ENCODE measurements around the gene TMEM242. TPM values are rescaled to one million over a fixed set of nuclear protein-coding genes. Genes with fewer than 3 reads are reported as not detected.

The TMEM242 gene
- total and polyA plus RNA-seq, 2 of the 13 experiments (the other 11 are each of a cell fraction or from before 2014, with no cell fraction given): 5.6 to 11.1 TPM

- TF ChIP-seq, protein P1, sequence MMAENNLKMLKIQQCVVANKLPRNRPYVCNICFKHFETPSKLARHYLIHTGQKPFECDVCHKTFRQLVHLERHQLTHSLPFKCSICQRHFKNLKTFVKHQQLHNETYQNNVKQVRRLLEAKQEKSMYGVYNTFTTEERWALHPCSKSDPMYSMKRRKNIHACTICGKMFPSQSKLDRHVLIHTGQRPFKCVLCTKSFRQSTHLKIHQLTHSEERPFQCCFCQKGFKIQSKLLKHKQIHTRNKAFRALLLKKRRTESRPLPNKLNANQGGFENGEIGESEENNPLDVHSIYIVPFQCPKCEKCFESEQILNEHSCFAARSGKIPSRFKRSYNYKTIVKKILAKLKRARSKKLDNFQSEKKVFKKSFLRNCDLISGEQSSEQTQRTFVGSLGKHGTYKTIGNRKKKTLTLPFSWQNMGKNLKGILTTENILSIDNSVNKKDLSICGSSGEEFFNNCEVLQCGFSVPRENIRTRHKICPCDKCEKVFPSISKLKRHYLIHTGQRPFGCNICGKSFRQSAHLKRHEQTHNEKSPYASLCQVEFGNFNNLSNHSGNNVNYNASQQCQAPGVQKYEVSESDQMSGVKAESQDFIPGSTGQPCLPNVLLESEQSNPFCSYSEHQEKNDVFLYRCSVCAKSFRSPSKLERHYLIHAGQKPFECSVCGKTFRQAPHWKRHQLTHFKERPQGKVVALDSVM (CRISPR knock-in tag; IDR thresholded peaks at IDR 0.05): peak; percentile 83
- no peak for TF ChIP-seq FOXO1 (CRISPR knock-in tag; IDR thresholded peaks at IDR 0.05)
- TF ChIP-seq, protein P2, sequence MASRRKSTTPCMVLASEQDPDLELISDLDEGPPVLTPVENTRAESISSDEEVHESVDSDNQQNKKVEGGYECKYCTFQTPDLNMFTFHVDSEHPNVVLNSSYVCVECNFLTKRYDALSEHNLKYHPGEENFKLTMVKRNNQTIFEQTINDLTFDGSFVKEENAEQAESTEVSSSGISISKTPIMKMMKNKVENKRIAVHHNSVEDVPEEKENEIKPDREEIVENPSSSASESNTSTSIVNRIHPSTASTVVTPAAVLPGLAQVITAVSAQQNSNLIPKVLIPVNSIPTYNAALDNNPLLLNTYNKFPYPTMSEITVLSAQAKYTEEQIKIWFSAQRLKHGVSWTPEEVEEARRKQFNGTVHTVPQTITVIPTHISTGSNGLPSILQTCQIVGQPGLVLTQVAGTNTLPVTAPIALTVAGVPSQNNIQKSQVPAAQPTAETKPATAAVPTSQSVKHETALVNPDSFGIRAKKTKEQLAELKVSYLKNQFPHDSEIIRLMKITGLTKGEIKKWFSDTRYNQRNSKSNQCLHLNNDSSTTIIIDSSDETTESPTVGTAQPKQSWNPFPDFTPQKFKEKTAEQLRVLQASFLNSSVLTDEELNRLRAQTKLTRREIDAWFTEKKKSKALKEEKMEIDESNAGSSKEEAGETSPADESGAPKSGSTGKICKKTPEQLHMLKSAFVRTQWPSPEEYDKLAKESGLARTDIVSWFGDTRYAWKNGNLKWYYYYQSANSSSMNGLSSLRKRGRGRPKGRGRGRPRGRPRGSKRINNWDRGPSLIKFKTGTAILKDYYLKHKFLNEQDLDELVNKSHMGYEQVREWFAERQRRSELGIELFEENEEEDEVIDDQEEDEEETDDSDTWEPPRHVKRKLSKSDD (CRISPR knock-in tag; IDR thresholded peaks at IDR 0.05; ENCODE audit: low read depth): peak; percentile 73
- TF ChIP-seq IRX3 (CRISPR knock-in tag; IDR thresholded peaks at IDR 0.05; ENCODE audit: borderline replicate concordance, low read depth): peak; percentile 58; the same call in 1 of the 2 replicates
- TF ChIP-seq ZNF597 (CRISPR knock-in tag; IDR thresholded peaks at IDR 0.05): 0 out of 2 replicates have a peak, but pooled peaks have one; percentile 78
- TF ChIP-seq, protein P3, sequence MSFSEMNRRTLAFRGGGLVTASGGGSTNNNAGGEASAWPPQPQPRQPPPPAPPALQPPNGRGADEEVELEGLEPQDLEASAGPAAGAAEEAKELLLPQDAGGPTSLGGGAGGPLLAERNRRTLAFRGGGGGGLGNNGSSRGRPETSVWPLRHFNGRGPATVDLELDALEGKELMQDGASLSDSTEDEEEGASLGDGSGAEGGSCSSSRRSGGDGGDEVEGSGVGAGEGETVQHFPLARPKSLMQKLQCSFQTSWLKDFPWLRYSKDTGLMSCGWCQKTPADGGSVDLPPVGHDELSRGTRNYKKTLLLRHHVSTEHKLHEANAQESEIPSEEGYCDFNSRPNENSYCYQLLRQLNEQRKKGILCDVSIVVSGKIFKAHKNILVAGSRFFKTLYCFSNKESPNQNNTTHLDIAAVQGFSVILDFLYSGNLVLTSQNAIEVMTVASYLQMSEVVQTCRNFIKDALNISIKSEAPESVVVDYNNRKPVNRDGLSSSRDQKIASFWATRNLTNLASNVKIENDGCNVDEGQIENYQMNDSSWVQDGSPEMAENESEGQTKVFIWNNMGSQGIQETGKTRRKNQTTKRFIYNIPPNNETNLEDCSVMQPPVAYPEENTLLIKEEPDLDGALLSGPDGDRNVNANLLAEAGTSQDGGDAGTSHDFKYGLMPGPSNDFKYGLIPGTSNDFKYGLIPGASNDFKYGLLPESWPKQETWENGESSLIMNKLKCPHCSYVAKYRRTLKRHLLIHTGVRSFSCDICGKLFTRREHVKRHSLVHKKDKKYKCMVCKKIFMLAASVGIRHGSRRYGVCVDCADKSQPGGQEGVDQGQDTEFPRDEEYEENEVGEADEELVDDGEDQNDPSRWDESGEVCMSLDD (CRISPR knock-in tag; IDR thresholded peaks at IDR 0.05; ENCODE audit: borderline replicate concordance): no peak
- no peak for TF ChIP-seq NFATC3 (CRISPR knock-in tag; IDR thresholded peaks at IDR 0.05)
- TF ChIP-seq WIZ (CRISPR knock-in tag; IDR thresholded peaks at IDR 0.05): no peak
- TF ChIP-seq ZNF205 (CRISPR knock-in tag; IDR thresholded peaks at IDR 0.05): peak; percentile 37; the same call in 1 of the 2 replicates
- TF ChIP-seq ZFP62 (CRISPR knock-in tag; IDR thresholded peaks at IDR 0.05): no peak
- no peak; the same call in 1 of the 2 replicates for TF ChIP-seq ZNF558 (CRISPR knock-in tag; IDR thresholded peaks at IDR 0.05; ENCODE audit: borderline replicate concordance)
- TF ChIP-seq ZNF263 (CRISPR knock-in tag; IDR thresholded peaks at IDR 0.05): peak; percentile 41; the same call in 1 of the 2 replicates
- 0 out of 2 replicates have a peak, but pooled peaks have one; percentile 32 for TF ChIP-seq ZBTB7B (CRISPR knock-in tag; IDR thresholded peaks at IDR 0.05)
- TF ChIP-seq STAG1 (CRISPR knock-in tag; IDR thresholded peaks at IDR 0.05): peak; percentile 69
- no peak for TF ChIP-seq SOX6 (IDR thresholded peaks at IDR 0.05)
- no peak for TF ChIP-seq SOX6 (CRISPR knock-in tag; IDR thresholded peaks at IDR 0.05)
- TF ChIP-seq BCLAF1 (IDR thresholded peaks at IDR 0.05): no peak
- TF ChIP-seq SP2 (CRISPR knock-in tag; IDR thresholded peaks at IDR 0.05): no peak
Observed at GRCh38 chr6:157274471-157275226, 48.7 kb downstream of the TMEM242 start (continued).
